ENCODE data around the gene ZNF90.

DNA sequence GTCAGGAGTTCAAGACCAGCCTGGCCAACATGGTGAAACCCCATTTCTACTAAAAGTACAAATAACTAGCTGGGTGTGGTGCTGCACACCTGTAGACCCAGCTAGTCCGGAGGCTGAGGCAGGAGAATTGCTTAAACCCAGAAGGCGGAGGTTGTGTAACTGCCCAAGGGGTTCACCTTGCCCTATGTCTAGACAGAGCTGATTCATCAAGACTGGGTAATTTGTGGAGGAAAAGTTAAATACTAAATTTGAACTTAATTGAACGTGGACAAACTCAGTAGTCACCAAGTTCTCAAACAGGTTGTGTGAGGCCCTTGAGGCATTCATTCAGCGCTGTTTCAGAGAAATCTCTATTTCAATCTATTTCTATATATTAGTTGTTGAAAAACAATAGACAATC, 75.5 kb downstream of the ZNF90 start:
- no peak for TF ChIP-seq EZH2phosphoT487 (IDR thresholded peaks at IDR 0.05; ENCODE audit: low read depth)
- TF ChIP-seq, protein P1, sequence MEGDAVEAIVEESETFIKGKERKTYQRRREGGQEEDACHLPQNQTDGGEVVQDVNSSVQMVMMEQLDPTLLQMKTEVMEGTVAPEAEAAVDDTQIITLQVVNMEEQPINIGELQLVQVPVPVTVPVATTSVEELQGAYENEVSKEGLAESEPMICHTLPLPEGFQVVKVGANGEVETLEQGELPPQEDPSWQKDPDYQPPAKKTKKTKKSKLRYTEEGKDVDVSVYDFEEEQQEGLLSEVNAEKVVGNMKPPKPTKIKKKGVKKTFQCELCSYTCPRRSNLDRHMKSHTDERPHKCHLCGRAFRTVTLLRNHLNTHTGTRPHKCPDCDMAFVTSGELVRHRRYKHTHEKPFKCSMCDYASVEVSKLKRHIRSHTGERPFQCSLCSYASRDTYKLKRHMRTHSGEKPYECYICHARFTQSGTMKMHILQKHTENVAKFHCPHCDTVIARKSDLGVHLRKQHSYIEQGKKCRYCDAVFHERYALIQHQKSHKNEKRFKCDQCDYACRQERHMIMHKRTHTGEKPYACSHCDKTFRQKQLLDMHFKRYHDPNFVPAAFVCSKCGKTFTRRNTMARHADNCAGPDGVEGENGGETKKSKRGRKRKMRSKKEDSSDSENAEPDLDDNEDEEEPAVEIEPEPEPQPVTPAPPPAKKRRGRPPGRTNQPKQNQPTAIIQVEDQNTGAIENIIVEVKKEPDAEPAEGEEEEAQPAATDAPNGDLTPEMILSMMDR (IDR thresholded peaks at IDR 0.05; ENCODE audit: low read depth, low read length), result no peak
